ENCODE data around the gene IGDCC3. TPM values are rescaled to one million over a fixed set of nuclear protein-coding genes. Genes with fewer than 3 reads are reported as not detected.
A peak's percentile ranks its signal among the peaks of the same experiment; 100 is the strongest.
"Not testable (repeated sequence)": the region's sequence is repeated elsewhere in the genome, so short reads cannot be mapped to it uniquely, and the experiment has no call there.

IGDCC3 gene
- total and polyA plus RNA-seq, 2 donors (not counting 3 experiments of a cell fraction or from before 2014, with no cell fraction given) = 0.03 TPM; not detected in 1

DNA sequence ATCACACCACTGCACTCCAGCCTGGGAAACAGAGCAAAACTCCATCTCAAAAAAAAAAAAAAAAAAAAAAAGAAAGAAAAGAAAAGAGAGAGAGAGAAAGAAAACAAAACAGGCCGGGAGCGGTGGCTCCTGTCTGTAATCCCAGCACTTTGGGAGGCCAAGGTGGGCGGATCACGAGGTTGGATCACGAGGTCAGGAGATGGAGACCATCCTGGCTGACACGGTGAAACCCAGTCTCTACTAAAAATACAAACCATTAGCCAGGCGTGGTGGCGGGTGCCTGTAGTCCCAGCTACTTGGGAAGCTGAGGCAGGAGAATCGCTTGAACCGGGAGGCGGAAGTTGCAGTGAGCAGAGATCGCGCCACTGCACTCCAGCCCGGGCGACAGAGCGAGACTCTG is 20.7 kb upstream of the IGDCC3 start:
- intact Hi-C loops (cut with micrococcal nuclease); POLR2A ChIA-PET; dilution Hi-C loops (cut with MboI; ENCODE audit: extremely low pct_ligation_motif_present, low sequenced_read_pairs): not testable (repeated sequence)

GRCh38 chr15:65396965-65397317 is 19.1 kb upstream of the IGDCC3 start:
- Histone ChIP-seq H3K4me3 (replicated peaks in 1 of 3; ENCODE audit: insufficient read depth in 1 of 3, low read depth in 1 of 3, low read length in 3 of 3) (no peak overlapping the region), H3K9me1 (replicated peaks; ENCODE audit: control insufficient read depth, extremely low read depth, insufficient read depth, low read length) (no peaks in the 10 kb centered on the region), H3K79me2 (ENCODE audit: control insufficient read depth, insufficient read depth, low read length) (no peaks in the 10 kb centered on the region), H3K9ac (replicated peaks; ENCODE audit: extremely low read depth, insufficient read depth, low read length) (no peak overlapping the region), H3K27me3 (ENCODE audit: control insufficient read depth in 2 of 2, insufficient read depth in 2 of 2, low read length in 2 of 2) (peaks cover 39 to 40% of the 10 kb centered on the region in 2 experiments), H3K4me2 (ENCODE audit: insufficient read depth, low read length) (no peak overlapping the region), H3K36me3 (ENCODE audit: control insufficient read depth in 2 of 2, extremely low read depth in 1 of 2, insufficient read depth in 2 of 2, low read length in 2 of 2) (no peaks in the 10 kb centered on the region), H4K20me1 (replicated peaks; ENCODE audit: control insufficient read depth, extremely low read depth, insufficient read depth, low read length) (no peaks in the 10 kb centered on the region), H3K9me3 (replicated peaks; ENCODE audit: control insufficient read depth, insufficient read depth, low read length) (no peaks in the 10 kb centered on the region), H2AFZ (ENCODE audit: low read depth, low read length) (no peak overlapping the region), H3K27ac (ENCODE audit: insufficient read depth, low read depth, low read length) (no peak overlapping the region), H3K4me1 (ENCODE audit: control insufficient read depth, extremely low read depth, insufficient read depth, low read length) (no peaks in the 10 kb centered on the region)
- intact Hi-C loops (cut with micrococcal nuclease) = no loop called here
- ChIA-PET CTCF (interaction anchor here (2.1 kb wide), 1 partner anchor 78 kb away, joined by 5 read pairs; no protein-coding TSS in a partner anchor), POLR2A (no interaction called here)
- DNase-seq (ENCODE audit: low read depth, low spot score) (no peak), FAIRE-seq (no peak)
- BruUV-seq (replicated peaks) = no TSS peak
- TF ChIP-seq, protein P1, sequence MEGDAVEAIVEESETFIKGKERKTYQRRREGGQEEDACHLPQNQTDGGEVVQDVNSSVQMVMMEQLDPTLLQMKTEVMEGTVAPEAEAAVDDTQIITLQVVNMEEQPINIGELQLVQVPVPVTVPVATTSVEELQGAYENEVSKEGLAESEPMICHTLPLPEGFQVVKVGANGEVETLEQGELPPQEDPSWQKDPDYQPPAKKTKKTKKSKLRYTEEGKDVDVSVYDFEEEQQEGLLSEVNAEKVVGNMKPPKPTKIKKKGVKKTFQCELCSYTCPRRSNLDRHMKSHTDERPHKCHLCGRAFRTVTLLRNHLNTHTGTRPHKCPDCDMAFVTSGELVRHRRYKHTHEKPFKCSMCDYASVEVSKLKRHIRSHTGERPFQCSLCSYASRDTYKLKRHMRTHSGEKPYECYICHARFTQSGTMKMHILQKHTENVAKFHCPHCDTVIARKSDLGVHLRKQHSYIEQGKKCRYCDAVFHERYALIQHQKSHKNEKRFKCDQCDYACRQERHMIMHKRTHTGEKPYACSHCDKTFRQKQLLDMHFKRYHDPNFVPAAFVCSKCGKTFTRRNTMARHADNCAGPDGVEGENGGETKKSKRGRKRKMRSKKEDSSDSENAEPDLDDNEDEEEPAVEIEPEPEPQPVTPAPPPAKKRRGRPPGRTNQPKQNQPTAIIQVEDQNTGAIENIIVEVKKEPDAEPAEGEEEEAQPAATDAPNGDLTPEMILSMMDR (IDR thresholded peaks at IDR 0.05; ENCODE audit: extremely low read depth in 1 of 2, insufficient read depth in 1 of 2, low read depth in 1 of 2, low read length in 2 of 2) = no peak
- TF ChIP-seq GATA2 (IDR thresholded peaks at IDR 0.05; ENCODE audit: insufficient read depth, insufficient read length, low read depth, low read length) = no peak
- no peak for TF ChIP-seq MAX (IDR thresholded peaks at IDR 0.05; ENCODE audit: insufficient read depth, insufficient read length)
- TF ChIP-seq JUN (IDR thresholded peaks at IDR 0.05; ENCODE audit: borderline replicate concordance, insufficient read depth, insufficient read length, low read depth) = no peak
- TF ChIP-seq POLR2A (IDR thresholded peaks at IDR 0.05; ENCODE audit: low read depth, low read length) = no peak
- no peak for TF ChIP-seq FOS (IDR thresholded peaks at IDR 0.05; ENCODE audit: borderline replicate concordance, insufficient read depth, low read length)
- TF ChIP-seq POLR2AphosphoS5 (IDR thresholded peaks at IDR 0.05; ENCODE audit: insufficient read depth, low read depth, low read length) = no peak
- TF ChIP-seq EZH2 (IDR thresholded peaks at IDR 0.05; ENCODE audit: borderline replicate concordance, low read depth, low read length, severe bottlenecking) = peak; percentile 12
- dilution Hi-C loops (cut with MboI; ENCODE audit: extremely low pct_ligation_motif_present, low sequenced_read_pairs) = no loop called here

More for the DNA sequence above, 20.7 kb upstream of the IGDCC3 start:
- H4K20me1 ChIP-seq (replicated peaks; ENCODE audit: control insufficient read depth, extremely low read depth, insufficient read depth, low read length); H3K9me3 ChIP-seq (replicated peaks; ENCODE audit: control insufficient read depth, insufficient read depth, low read length); H3K4me3 ChIP-seq (replicated peaks in 1 of 3; ENCODE audit: insufficient read depth in 1 of 3, low read depth in 1 of 3, low read length in 3 of 3); H3K79me2 ChIP-seq (ENCODE audit: control insufficient read depth, insufficient read depth, low read length); BruUV-seq (replicated peaks); FAIRE-seq; H3K4me1 ChIP-seq (ENCODE audit: control insufficient read depth, extremely low read depth, insufficient read depth, low read length); DNase-seq (ENCODE audit: low read depth, low spot score); H3K4me2 ChIP-seq (ENCODE audit: insufficient read depth, low read length); H3K36me3 ChIP-seq (ENCODE audit: control insufficient read depth in 2 of 2, extremely low read depth in 1 of 2, insufficient read depth in 2 of 2, low read length in 2 of 2); H3K9me1 ChIP-seq (replicated peaks; ENCODE audit: control insufficient read depth, extremely low read depth, insufficient read depth, low read length); H2AFZ ChIP-seq (ENCODE audit: low read depth, low read length); H3K27ac ChIP-seq (ENCODE audit: insufficient read depth, low read depth, low read length); H3K9ac ChIP-seq (replicated peaks; ENCODE audit: extremely low read depth, insufficient read depth, low read length): not testable (repeated sequence)
- peaks cover 39 to 40% of the 10 kb centered on the region in 2 experiments for H3K27me3 ChIP-seq (ENCODE audit: control insufficient read depth in 2 of 2, insufficient read depth in 2 of 2, low read length in 2 of 2)
- CTCF ChIA-PET = interaction anchor here (0.9 to 3.9 kb wide), 6 partner anchors 11 to 77 kb away, joined by 3 to 94 read pairs (median 12); no protein-coding TSS in a partner anchor
